ENCODE data around the gene ABCD1. TPM values are rescaled to one million over a fixed set of nuclear protein-coding genes. Genes with fewer than 3 reads are reported as not detected.
A peak's percentile ranks its signal among the peaks of the same experiment; 100 is the strongest.
"Not testable (repeated sequence)": the region's sequence is repeated elsewhere in the genome, so short reads cannot be mapped to it uniquely, and the experiment has no call there.

Gene ABCD1
- total RNA-seq, 4 donors from 2014 or later, result 18.4 to 36.2 (median 25.1) TPM

GRCh38 chrX:153696100-153696499 lies 28.6 kb upstream of the ABCD1 start:
- no peak for DNase-seq (ENCODE audit: extremely low spot score)
- TF ChIP-seq EP300 (IDR thresholded peaks at IDR 0.05) (no peak), POLR2AphosphoS5 (IDR thresholded peaks at IDR 0.05) (no peak), POLR2A (IDR thresholded peaks at IDR 0.05; ENCODE audit: low read depth) (no peak), CTCF (IDR thresholded peaks at IDR 0.05) (no peak)
- intact Hi-C loops (cut with DNase I), result no loop called here
- WGBS, result 78% methylated on average over 8 of the region's 15 CpGs
- Histone ChIP-seq H3K4me1 (peaks cover 0 to 24% (median 8%) of the 10 kb centered on the region in 4 donors), H3K27ac (replicated peaks in 1 of 4) (no peak overlapping the region), H3K4me3 (no peak overlapping the region), H3K27me3 (no peaks in the 10 kb centered on the region), H3K9me3 (no peaks in the 10 kb centered on the region), H3K36me3 (peaks cover 0 to 48% (median 25%) of the 10 kb centered on the region in 4 donors)

GRCh38 chrX:153696538-153696937 lies 28.1 kb upstream of the ABCD1 start:
- H3K36me3 ChIP-seq, result peaks cover 0 to 52% (median 28%) of the 10 kb centered on the region in 4 donors
- H3K9me3 ChIP-seq; DNase-seq (ENCODE audit: extremely low spot score); intact Hi-C loops (cut with DNase I); H3K27ac ChIP-seq (replicated peaks in 1 of 4); H3K4me3 ChIP-seq; H3K27me3 ChIP-seq: not testable (repeated sequence)
- WGBS, result 74% methylated on average over 10 of the region's 10 CpGs
- peaks cover 0 to 20% (median 6%) of the 10 kb centered on the region in 4 donors for H3K4me1 ChIP-seq

GRCh38 chrX:153696986-153697722 lies 27.5 kb upstream of the ABCD1 start:
- H3K4me1 ChIP-seq, result peaks cover 0 to 18% (median 6%) of the 10 kb centered on the region in 4 donors
- peaks cover 0 to 58% (median 34%) of the 10 kb centered on the region in 4 donors for H3K36me3 ChIP-seq
- H3K27me3 ChIP-seq; H3K27ac ChIP-seq (replicated peaks in 1 of 4); intact Hi-C loops (cut with DNase I); H3K4me3 ChIP-seq; H3K9me3 ChIP-seq; DNase-seq (ENCODE audit: extremely low spot score): not testable (repeated sequence)
- 81% methylated on average over 16 of the region's 16 CpGs for WGBS

GRCh38 chrX:153697924-153698865 lies 26.5 kb upstream of the ABCD1 start:
- no peak overlapping the region for H3K4me3 ChIP-seq
- WGBS, result 77% methylated on average over 14 of the region's 16 CpGs
- H3K27ac ChIP-seq (replicated peaks in 1 of 4), result no peak overlapping the region
- no peaks in the 10 kb centered on the region for H3K9me3 ChIP-seq
- no peak for DNase-seq (ENCODE audit: extremely low spot score)
- H3K27me3 ChIP-seq, result no peaks in the 10 kb centered on the region
- peaks cover 2 to 29% (median 17%) of the 10 kb centered on the region in 4 donors for H3K4me1 ChIP-seq
- peaks cover 0 to 55% (median 40%) of the 10 kb centered on the region in 4 donors for H3K36me3 ChIP-seq
- TF ChIP-seq EP300 (IDR thresholded peaks at IDR 0.05) (no peak), CTCF (IDR thresholded peaks at IDR 0.05) (no peak), POLR2A (IDR thresholded peaks at IDR 0.05; ENCODE audit: low read depth) (no peak), POLR2AphosphoS5 (IDR thresholded peaks at IDR 0.05) (no peak)
- intact Hi-C loops (cut with DNase I), result no loop called here

GRCh38 chrX:153699210-153699783 lies 25.4 kb upstream of the ABCD1 start:
- peaks cover 0 to 52% (median 36%) of the 10 kb centered on the region in 4 donors for H3K36me3 ChIP-seq
- intact Hi-C loops (cut with DNase I); H3K27me3 ChIP-seq; H3K9me3 ChIP-seq; H3K4me3 ChIP-seq; DNase-seq (ENCODE audit: extremely low spot score): not testable (repeated sequence)
- H3K4me1 ChIP-seq, result peaks cover 4 to 40% (median 28%) of the 10 kb centered on the region in 4 donors
- peak overlapping the region in 3 of 4 donors; percentile 54 to 59 (median 58) for H3K27ac ChIP-seq (replicated peaks in 1 of 4)
- 83% methylated on average over 11 of the region's 16 CpGs for WGBS

- H3K4me3 ChIP-seq; DNase-seq (ENCODE audit: extremely low spot score); intact Hi-C loops (cut with DNase I); H3K27me3 ChIP-seq; H3K9me3 ChIP-seq: not testable (repeated sequence)
- WGBS, result 68% methylated on average over 11 of the region's 18 CpGs
- H3K27ac ChIP-seq (replicated peaks in 1 of 4), result peak overlapping the region; percentile 54 to 59 (median 56)
- H3K4me1 ChIP-seq, result peaks cover 4 to 45% (median 31%) of the 10 kb centered on the region in 4 donors
- peaks cover 0 to 47% (median 35%) of the 10 kb centered on the region in 4 donors for H3K36me3 ChIP-seq
Observed at GRCh38 chrX:153699784-153700371, 24.8 kb upstream of the ABCD1 start.

Measured in esophagus muscularis mucosa (tissue), 4 donors.